H1 (cell line): Measurements from ENCODE around the gene ARAP2. TPM values are rescaled to one million over a fixed set of nuclear protein-coding genes. Genes with fewer than 3 reads are reported as not detected.

Experiments
- polyA plus RNA-seq, 7 experiments: library from polyadenylated mRNA; depleted of rRNA in 3 of 7; stranded (reverse) in 5 of 7; unstranded in 2 of 7; fragments of >200 nt in 5 of 7; fragments of 200-250 nt in 2 of 7; gene quantifications; 1 replicate in 5 of 7; 2 replicates in 1 of 7; 4 replicates in 1 of 7; pipeline versions ENCODE4 v1.2.1 to v1.2.3, GENCODE V29; 2011 to 2013; ENCODE audit warnings: missing spikeins in 2 of 7, mixed read lengths in 2 of 7
- total RNA-seq: library from RNA; stranded (reverse); fragmentation: NEBNext Ultra II Directional; extraction: Animal tissue kit (Norgen Biotek cat#: 25700); gene quantifications from 2 replicates; pipeline ENCODE4 v1.2.1, GENCODE V29; 2021
- TF ChIP-seq, protein P1 (sequence below): fragments of 300-600 bp; sonication (generic); IDR thresholded peaks from 2 replicates; pipeline ENCODE4 v1.7.1; 2012; ENCODE audit warnings: low read length, moderate library complexity, mild to moderate bottlenecking, inconsistent platforms; ENCODE audit not compliant: insufficient replicate concordance

ARAP2 gene
- total and polyA plus RNA-seq, 2 of the 8 experiments (the other 6 are each of a cell fraction or from before 2014, with no cell fraction given), result 0.15 to 2.3 TPM

DNA sequence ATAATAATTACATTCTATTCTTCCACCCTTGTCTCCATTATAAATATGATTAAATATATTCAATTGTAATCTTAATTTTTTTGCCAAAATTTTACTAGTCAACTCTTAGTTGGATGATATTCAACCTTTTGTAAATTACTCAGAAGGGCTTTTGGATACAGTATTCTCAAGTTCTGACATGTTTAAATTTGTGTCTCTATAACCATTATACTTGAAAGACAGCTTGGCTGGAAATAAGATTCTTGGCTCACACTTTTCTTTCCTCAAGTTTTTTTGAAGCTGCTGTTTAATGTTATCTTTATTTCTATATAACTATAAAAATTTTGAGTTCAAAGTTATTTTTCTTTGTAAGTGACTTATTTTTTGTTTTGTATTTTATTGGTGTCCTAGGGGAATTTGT, 214.4 kb downstream of the ARAP2 start (continued):
- TF ChIP-seq, protein P1, sequence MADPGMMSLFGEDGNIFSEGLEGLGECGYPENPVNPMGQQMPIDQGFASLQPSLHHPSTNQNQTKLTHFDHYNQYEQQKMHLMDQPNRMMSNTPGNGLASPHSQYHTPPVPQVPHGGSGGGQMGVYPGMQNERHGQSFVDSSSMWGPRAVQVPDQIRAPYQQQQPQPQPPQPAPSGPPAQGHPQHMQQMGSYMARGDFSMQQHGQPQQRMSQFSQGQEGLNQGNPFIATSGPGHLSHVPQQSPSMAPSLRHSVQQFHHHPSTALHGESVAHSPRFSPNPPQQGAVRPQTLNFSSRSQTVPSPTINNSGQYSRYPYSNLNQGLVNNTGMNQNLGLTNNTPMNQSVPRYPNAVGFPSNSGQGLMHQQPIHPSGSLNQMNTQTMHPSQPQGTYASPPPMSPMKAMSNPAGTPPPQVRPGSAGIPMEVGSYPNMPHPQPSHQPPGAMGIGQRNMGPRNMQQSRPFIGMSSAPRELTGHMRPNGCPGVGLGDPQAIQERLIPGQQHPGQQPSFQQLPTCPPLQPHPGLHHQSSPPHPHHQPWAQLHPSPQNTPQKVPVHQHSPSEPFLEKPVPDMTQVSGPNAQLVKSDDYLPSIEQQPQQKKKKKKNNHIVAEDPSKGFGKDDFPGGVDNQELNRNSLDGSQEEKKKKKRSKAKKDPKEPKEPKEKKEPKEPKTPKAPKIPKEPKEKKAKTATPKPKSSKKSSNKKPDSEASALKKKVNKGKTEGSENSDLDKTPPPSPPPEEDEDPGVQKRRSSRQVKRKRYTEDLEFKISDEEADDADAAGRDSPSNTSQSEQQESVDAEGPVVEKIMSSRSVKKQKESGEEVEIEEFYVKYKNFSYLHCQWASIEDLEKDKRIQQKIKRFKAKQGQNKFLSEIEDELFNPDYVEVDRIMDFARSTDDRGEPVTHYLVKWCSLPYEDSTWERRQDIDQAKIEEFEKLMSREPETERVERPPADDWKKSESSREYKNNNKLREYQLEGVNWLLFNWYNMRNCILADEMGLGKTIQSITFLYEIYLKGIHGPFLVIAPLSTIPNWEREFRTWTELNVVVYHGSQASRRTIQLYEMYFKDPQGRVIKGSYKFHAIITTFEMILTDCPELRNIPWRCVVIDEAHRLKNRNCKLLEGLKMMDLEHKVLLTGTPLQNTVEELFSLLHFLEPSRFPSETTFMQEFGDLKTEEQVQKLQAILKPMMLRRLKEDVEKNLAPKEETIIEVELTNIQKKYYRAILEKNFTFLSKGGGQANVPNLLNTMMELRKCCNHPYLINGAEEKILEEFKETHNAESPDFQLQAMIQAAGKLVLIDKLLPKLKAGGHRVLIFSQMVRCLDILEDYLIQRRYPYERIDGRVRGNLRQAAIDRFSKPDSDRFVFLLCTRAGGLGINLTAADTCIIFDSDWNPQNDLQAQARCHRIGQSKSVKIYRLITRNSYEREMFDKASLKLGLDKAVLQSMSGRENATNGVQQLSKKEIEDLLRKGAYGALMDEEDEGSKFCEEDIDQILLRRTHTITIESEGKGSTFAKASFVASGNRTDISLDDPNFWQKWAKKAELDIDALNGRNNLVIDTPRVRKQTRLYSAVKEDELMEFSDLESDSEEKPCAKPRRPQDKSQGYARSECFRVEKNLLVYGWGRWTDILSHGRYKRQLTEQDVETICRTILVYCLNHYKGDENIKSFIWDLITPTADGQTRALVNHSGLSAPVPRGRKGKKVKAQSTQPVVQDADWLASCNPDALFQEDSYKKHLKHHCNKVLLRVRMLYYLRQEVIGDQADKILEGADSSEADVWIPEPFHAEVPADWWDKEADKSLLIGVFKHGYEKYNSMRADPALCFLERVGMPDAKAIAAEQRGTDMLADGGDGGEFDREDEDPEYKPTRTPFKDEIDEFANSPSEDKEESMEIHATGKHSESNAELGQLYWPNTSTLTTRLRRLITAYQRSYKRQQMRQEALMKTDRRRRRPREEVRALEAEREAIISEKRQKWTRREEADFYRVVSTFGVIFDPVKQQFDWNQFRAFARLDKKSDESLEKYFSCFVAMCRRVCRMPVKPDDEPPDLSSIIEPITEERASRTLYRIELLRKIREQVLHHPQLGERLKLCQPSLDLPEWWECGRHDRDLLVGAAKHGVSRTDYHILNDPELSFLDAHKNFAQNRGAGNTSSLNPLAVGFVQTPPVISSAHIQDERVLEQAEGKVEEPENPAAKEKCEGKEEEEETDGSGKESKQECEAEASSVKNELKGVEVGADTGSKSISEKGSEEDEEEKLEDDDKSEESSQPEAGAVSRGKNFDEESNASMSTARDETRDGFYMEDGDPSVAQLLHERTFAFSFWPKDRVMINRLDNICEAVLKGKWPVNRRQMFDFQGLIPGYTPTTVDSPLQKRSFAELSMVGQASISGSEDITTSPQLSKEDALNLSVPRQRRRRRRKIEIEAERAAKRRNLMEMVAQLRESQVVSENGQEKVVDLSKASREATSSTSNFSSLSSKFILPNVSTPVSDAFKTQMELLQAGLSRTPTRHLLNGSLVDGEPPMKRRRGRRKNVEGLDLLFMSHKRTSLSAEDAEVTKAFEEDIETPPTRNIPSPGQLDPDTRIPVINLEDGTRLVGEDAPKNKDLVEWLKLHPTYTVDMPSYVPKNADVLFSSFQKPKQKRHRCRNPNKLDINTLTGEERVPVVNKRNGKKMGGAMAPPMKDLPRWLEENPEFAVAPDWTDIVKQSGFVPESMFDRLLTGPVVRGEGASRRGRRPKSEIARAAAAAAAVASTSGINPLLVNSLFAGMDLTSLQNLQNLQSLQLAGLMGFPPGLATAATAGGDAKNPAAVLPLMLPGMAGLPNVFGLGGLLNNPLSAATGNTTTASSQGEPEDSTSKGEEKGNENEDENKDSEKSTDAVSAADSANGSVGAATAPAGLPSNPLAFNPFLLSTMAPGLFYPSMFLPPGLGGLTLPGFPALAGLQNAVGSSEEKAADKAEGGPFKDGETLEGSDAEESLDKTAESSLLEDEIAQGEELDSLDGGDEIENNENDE, result no peak
